Stimulated activated CD4-positive, alpha-beta T cell treated with anti-CD3 and anti-CD28 coated beads, Interleukin-12 subunit alpha, Interleukin-12 subunit beta, amount 100 ng/mL, for 24 hours (primary cell): ENCODE measurements around the gene CDH11.
A peak's percentile ranks its signal among the peaks of the same experiment; 100 is the strongest.

Experiments used
- DNase-seq, 2 experiments: peaks; one replicate each; pipeline ENCODE4 v3.0.0-alpha.2; 2020; ENCODE audit warnings: low read depth in 2 of 2

CDH11 gene

GRCh38 chr16:65121870-65122723 lies at the start of gene CDH11:
Gene CDH11, minus strand, starts transcription at chr16:65122063. Its CDS starts 117,194 bp downstream, at chr16:65004869.
- no peak for DNase-seq

- no peak for DNase-seq
These were observed 32.5 kb upstream of the CDH11 start for GRCh38 chr16:65154321-65154720.

- no peak for DNase-seq
These were observed 31.7 kb upstream of the CDH11 start for GRCh38 chr16:65153365-65154105.

- DNase-seq, result no peak
These were observed 26.9 kb upstream of the CDH11 start for GRCh38 chr16:65148804-65149203.

- no peak for DNase-seq
These were observed 20.4 kb upstream of the CDH11 start for GRCh38 chr16:65142276-65142675.

GRCh38 chr16:65136681-65137080 lies 14.8 kb upstream of the CDH11 start:
- DNase-seq, result no peak

GRCh38 chr16:65126845-65127624 lies 5.2 kb upstream of the CDH11 start:
- DNase-seq, result no peak

- no peak for DNase-seq
These were observed 4.0 kb upstream of the CDH11 start for GRCh38 chr16:65125871-65126270.

GRCh38 chr16:65125322-65125721 lies 3.5 kb upstream of the CDH11 start:
- no peak for DNase-seq

GRCh38 chr16:65124596-65124995 lies 2.7 kb upstream of the CDH11 start:
- DNase-seq, result no peak

- DNase-seq, result no peak
These were observed 2.3 kb upstream of the CDH11 start for GRCh38 chr16:65124212-65124548.

GRCh38 chr16:65123396-65124211 lies 1.7 kb upstream of the CDH11 start:
- DNase-seq, result no peak

- no peak for DNase-seq
These were observed 997 bp upstream of the CDH11 start for GRCh38 chr16:65122724-65123395.

GRCh38 chr16:65120831-65121721 lies 787 bp downstream of the CDH11 start:
- DNase-seq, result no peak

GRCh38 chr16:65120461-65120830 lies 1.4 kb downstream of the CDH11 start:
- DNase-seq, result no peak

GRCh38 chr16:65119901-65120401 lies 1.9 kb downstream of the CDH11 start:
- DNase-seq, result no peak

- no peak for DNase-seq
These were observed 2.4 kb downstream of the CDH11 start for GRCh38 chr16:65119435-65119834.

- DNase-seq, result no peak
These were observed 3.0 kb downstream of the CDH11 start for GRCh38 chr16:65118871-65119270.

GRCh38 chr16:65117811-65118448 lies 3.9 kb downstream of the CDH11 start:
- peak in 1 of 2 experiments; percentile 26 for DNase-seq
